Spleen (tissue), 7 donors: ENCODE measurements around the gene MN1.

ENCODE experiments used
- CTCF ChIP-seq, 11 experiments: fragments of 200-600 bp in 7 of 11; fragments of 450-650 bp in 4 of 11; sonication (generic) in 4 of 11; IDR thresholded peaks in 8 of 11; conservative IDR thresholded peaks in 3 of 11; 1 replicate in 7 of 11; 2 replicates in 4 of 11; pipeline versions ENCODE4 v1.4.0 to v1.8.0; 2016 to 2021; ENCODE audit warnings: antibody characterized with exemption in 11 of 11, inconsistent platforms in 4 of 11, mild to moderate bottlenecking in 1 of 11
- POLR2AphosphoS5 ChIP-seq, 3 donors: sonication (generic); formaldehyde crosslinking; IDR thresholded peaks; one replicate each; pipeline ENCODE4 v1.5.1; 2017; ENCODE audit warnings: antibody characterized with exemption in 3 of 3
- donor health status: DM: no; HTN: no; CAD: no; lungs with moderate emphysema.
- donor health status: DM: no; HTN: no; CAD: no.
- donor health status: DM: no; HTN: no; CAD: no.

GRCh38 chr22:27801202-27801615 lies 347 bp downstream of the MN1 start:
- TF ChIP-seq POLR2AphosphoS5 (IDR thresholded peaks at IDR 0.05) (no peak), CTCF (IDR thresholded peaks at IDR 0.05 in 8 of 11, conservative IDR thresholded peaks at IDR 0.05 in 3 of 11) (no peak)
